ENCODE results near the gene CHPF. TPM values are rescaled to one million over a fixed set of nuclear protein-coding genes. Genes with fewer than 3 reads are reported as not detected.

CHPF gene
- total RNA-seq, 2 donors from 2014 or later = 115 to 232 TPM

DNA sequence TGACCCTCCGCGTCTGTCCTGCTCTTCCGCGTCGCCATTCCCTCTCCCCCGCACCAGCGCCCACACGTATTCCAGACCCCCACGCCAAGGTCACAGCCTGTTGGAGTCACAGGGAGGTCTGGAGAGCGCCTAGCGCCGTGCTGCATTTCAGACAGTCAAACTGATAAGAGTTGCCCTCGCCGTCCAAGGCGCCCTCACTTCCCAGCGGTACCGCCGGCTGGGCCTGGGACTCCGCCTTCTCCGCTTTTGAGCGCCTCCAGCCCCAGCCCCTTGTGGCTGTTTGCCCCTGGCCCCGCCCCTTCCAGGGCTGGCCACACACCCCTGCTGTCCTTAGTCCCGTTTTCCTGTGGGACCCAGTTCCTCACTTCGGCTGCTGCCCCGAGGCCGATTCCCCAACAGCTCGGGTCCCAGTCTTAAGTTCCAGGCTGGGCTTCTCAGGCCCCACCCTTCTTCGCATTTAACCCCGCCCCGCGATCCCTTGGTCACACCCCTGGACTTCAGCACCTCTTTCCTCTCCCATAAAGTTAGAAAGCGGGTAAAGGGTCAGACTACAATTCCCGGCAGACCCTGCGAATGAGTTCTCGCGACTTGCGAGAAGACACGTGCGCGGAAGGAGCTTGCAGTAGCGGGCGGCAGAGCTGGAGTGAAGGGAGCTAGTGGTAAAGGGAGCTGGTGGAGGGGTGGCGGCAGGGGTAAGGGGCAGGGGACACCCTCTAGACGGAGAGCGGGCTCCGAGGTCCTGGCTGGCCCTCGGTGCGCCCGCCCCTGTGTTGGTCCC lies 45.1 kb downstream of the CHPF start, which contains the start of gene GMPPA:
Gene GMPPA (plus strand): TSS at position 612 of the 778 bp plus-strand sequence. CDS start 1,085 bp downstream, outside the sequence.
- H3K9me3 ChIP-seq = no peaks in the 10 kb centered on the region
- H3K4me3 ChIP-seq = peak within 1 kb of the TSS; percentile 38 to 63
- intact Hi-C loops (cut with DNase I) = loop anchor here (5.0 kb wide), 1 partner anchor 34 kb away; no protein-coding TSS in a partner anchor
- peaks cover 39% of the 10 kb centered on the region for H3K4me1 ChIP-seq
- TF ChIP-seq POLR2A (IDR thresholded peaks at IDR 0.05) (peak; percentile 39 to 83 (median 81)), CTCF (IDR thresholded peaks at IDR 0.05) (peak in 3 of 7 experiments; percentile 20 to 37 (median 28))
- ATAC-seq = peak; percentile 89
- H3K36me3 ChIP-seq (replicated peaks in 1 of 2; ENCODE audit: insufficient read depth in 1 of 2, low read depth in 2 of 2) = peaks cover 0 to 2% of the 10 kb centered on the region in 2 donors
- 0 to 1% methylated on average over 46 to 48 of the region's 49 CpGs for WGBS, 2 donors
- H3K27me3 ChIP-seq = peaks cover 0 to 4% of the 10 kb centered on the region in 2 donors
- DNase-seq = peak; percentile 97 to 98 (median 97)
- H3K27ac ChIP-seq = peak within 1 kb of the TSS; percentile 87 to 97 (median 96)

DNA sequence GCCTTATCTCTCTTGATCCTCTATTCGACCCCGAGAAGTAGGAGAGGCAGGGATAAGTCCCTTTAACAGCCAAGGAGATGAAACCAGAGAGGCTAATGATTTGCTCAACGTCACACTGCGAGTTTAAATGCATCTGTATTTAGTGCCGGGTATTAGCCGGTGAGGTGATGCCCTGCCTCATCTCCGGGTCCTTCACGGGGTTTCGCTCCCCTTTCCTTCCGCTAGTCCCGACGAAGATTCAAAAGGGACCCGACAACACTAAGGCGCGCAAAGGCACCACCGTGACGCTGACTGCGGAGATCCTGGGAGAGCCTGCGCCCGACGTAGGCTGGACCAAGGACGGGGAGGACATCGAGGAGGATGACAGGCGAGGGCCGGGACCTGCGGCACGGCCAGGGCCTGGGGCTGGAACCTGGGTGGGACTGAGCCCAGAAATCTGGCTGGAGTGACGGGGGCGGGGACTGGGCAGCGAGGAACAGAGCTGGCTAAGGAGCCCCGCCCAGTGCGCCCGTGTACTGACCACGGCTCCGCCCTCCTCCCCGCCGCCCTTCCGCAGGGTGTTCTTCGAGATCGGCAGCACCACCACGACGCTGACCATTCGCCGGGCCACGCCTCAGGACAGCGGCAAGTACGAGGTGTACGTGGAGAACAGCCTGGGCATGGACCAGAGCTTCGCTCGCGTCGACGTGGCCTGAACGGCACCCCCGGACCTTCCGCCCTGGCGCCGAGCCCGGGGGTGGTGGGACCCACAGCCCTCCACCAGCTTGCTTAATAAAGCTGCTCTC lies 45.9 kb downstream of the CHPF start:
- DNase-seq (peak; percentile 89 to 94 (median 92)), ATAC-seq (peak; percentile 70)
- Histone ChIP-seq H3K9me3 (no peaks in the 10 kb centered on the region), H3K27ac (peak overlapping the region; percentile 87 to 97 (median 96)), H3K36me3 (replicated peaks in 1 of 2; ENCODE audit: insufficient read depth in 1 of 2, low read depth in 2 of 2) (no peaks in the 10 kb centered on the region), H3K4me3 (peak overlapping the region in 1 of 2 donors; percentile 63), H3K4me1 (peaks cover 39% of the 10 kb centered on the region), H3K27me3 (peaks cover 0 to 4% of the 10 kb centered on the region in 2 donors)
- intact Hi-C loops (cut with DNase I) = loop anchor here (5.0 kb wide), 1 partner anchor 35 kb away; no protein-coding TSS in a partner anchor
- WGBS, 2 donors = 1% methylated on average over 35 to 59 of the region's 59 CpGs
- TF ChIP-seq CTCF (IDR thresholded peaks at IDR 0.05) (no peak), POLR2A (IDR thresholded peaks at IDR 0.05) (peak; percentile 65 to 83 (median 82))

- WGBS, 2 donors = 13 to 15% methylated on average over 5 to 57 of the region's 61 CpGs
- ATAC-seq (no peak), DNase-seq (peak in 3 of 4 donors; percentile 13 to 29 (median 28))
- no peak for TF ChIP-seq POLR2A (IDR thresholded peaks at IDR 0.05)
- TF ChIP-seq CTCF (IDR thresholded peaks at IDR 0.05) = no peak
- H3K27ac ChIP-seq = peak overlapping the region in 1 of 4 donors; percentile 95
- peaks cover 39% of the 10 kb centered on the region for H3K4me1 ChIP-seq
- H3K27me3 ChIP-seq = peaks cover 0 to 4% of the 10 kb centered on the region in 2 donors
- intact Hi-C loops (cut with DNase I) = loop anchor here (5.0 kb wide), 1 partner anchor 35 kb away; no protein-coding TSS in a partner anchor
- no peaks in the 10 kb centered on the region for H3K9me3 ChIP-seq
- H3K4me3 ChIP-seq = no peak overlapping the region
- no peaks in the 10 kb centered on the region for H3K36me3 ChIP-seq (replicated peaks in 1 of 2; ENCODE audit: insufficient read depth in 1 of 2, low read depth in 2 of 2)
These were observed 46.6 kb downstream of the CHPF start for GRCh38 chr2:219496825-219497494.

DNA sequence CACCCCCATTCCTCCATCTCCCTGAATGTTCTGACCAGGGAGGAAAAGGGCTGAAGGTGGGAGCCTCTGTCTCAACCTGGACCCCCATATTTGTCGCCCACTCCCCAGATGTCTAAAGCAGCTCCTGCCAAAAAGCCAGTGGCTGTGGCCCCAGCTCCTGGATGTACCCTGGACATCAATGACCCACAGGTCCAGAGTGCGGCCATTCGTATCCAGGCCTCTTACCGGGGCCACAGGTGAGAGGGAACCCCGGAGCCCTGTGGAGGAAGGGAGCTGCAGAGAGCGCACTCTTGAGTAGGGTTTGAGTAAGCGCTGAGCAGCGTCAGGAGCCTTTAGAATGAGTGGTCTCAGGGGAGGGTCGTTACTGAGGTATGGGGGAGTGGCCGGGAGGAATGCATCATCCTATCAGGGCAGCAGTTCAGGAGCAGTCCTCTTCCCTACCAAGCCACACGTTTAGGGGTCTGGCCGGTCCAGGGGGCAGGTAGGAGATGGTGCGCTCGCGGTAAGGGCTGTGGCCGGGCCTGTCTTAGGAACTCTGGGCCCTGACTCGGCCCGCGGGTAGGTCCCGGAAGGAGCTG lies 47.3 kb downstream of the CHPF start:
- WGBS, 2 donors = 45 to 55% methylated on average over 11 to 19 of the region's 20 CpGs
- peaks cover 33% of the 10 kb centered on the region for H3K4me1 ChIP-seq
- no peak overlapping the region for H3K27ac ChIP-seq
- ATAC-seq (no peak), DNase-seq (no peak)
- no peak overlapping the region for H3K4me3 ChIP-seq
- no peaks in the 10 kb centered on the region for H3K36me3 ChIP-seq (replicated peaks in 1 of 2; ENCODE audit: insufficient read depth in 1 of 2, low read depth in 2 of 2)
- intact Hi-C loops (cut with DNase I) = loop anchor here (5.0 kb wide), 1 partner anchor 36 kb away; no protein-coding TSS in a partner anchor
- TF ChIP-seq POLR2A (IDR thresholded peaks at IDR 0.05) (no peak), CTCF (IDR thresholded peaks at IDR 0.05) (no peak)
- H3K9me3 ChIP-seq = no peaks in the 10 kb centered on the region
- peaks cover 0 to 4% of the 10 kb centered on the region in 2 donors for H3K27me3 ChIP-seq

Measured in body of pancreas (tissue), 4 donors.